HepG2 (cell line): ENCODE results near the gene TAS2R38. TPM values are rescaled to one million over a fixed set of nuclear protein-coding genes. Genes with fewer than 3 reads are reported as not detected.

Source experiments
- ATAC-seq: fragments of 200-7000 bp; cut with Tn5 transposase; 3 replicates; pipeline ENCODE4 v1.9.1; 2020; ENCODE audit warnings: mild to moderate bottlenecking, moderate library complexity
- BruUV-seq: library from RNA; stranded (reverse); fragments of 400-500 nt; replicated peaks from 2 replicates; lab custom pipeline; 2021; lab: Mats Ljungman, UMichigan
- CTCF ChIA-PET: fragments of 300-600 bp; formaldehyde crosslinking; extraction: SDS; loops from one replicate; lab custom pipeline; 2021; ENCODE audit warnings: low total read pairs, inconsistent platforms, low intra/inter-chr PET ratio; lab: Yijun Ruan, JAX
- POLR2A ChIA-PET: fragments of 350-600 bp; sonication (Branson Sonifier 250); formaldehyde crosslinking; loops from one replicate; lab custom pipeline; 2020; ENCODE audit warnings: antibody characterized with exemption, inconsistent platforms; lab: Yijun Ruan, JAX
- DNase-seq: peaks from one replicate; pipeline ENCODE4 v3.0.0-alpha.2; 2015; ENCODE audit warnings: low spot score
- FAIRE-seq: peaks from 3 replicates; lab custom pipeline; 2011; peaks lifted over from hg19 to GRCh38; lab: Jason Lieb, UNC
- H2AFZ ChIP-seq: one replicate; pipeline ENCODE4 v1.6.1; 2011; ENCODE audit warnings: low read length, inconsistent platforms
- H3K27ac ChIP-seq: fragments of 300-600 bp; 3 replicates; pipeline ENCODE4 v1.8.0; 2011; ENCODE audit warnings: mixed run types, mild to moderate bottlenecking, mixed read lengths, low read length, inconsistent platforms; ENCODE audit not compliant: insufficient read depth; ENCODE audit errors: extremely low read length
- H3K27me3 ChIP-seq, 2 experiments: fragments of 200-600 bp in 1 of 2; 2 replicates in 1 of 2; 3 replicates in 1 of 2; pipeline versions ENCODE4 v1.6.0 to v1.8.0; 2011; ENCODE audit warnings: low read length in 2 of 2, mild to moderate bottlenecking in 2 of 2, moderate library complexity in 2 of 2, inconsistent platforms in 1 of 2; ENCODE audit not compliant: insufficient read depth in 2 of 2, control insufficient read depth in 1 of 2
- H3K36me3 ChIP-seq, 2 experiments: fragments of 200-600 bp in 1 of 2; replicated peaks in 1 of 2; 2 replicates in 1 of 2; 3 replicates in 1 of 2; pipeline versions ENCODE4 v1.5.1 to v1.8.0; 2011; ENCODE audit warnings: low read length in 2 of 2, inconsistent platforms in 1 of 2; ENCODE audit not compliant: insufficient read depth in 2 of 2, control insufficient read depth in 1 of 2
- H3K4me1 ChIP-seq: 2 replicates; pipeline ENCODE4 v1.5.1; 2012; ENCODE audit warnings: low read length, inconsistent platforms; ENCODE audit not compliant: insufficient read depth
- H3K4me2 ChIP-seq: 2 replicates; pipeline ENCODE4 v1.6.0; 2011; ENCODE audit warnings: low read depth, low read length, inconsistent platforms
- H3K4me3 ChIP-seq, 3 experiments: fragments of 200-600 bp in 1 of 3; sonication (generic), shearing (Covaris generic) in 1 of 3; replicated peaks in 1 of 3; 2 replicates each; pipeline ENCODE4 v1.5.1; 2011 to 2016; ENCODE audit warnings: low read length in 3 of 3, inconsistent platforms in 2 of 3, low read depth in 2 of 3, mild to moderate bottlenecking in 2 of 3, control low read depth in 1 of 3, mixed read lengths in 1 of 3; ENCODE audit not compliant: insufficient read depth in 1 of 3
- H3K79me2 ChIP-seq: one replicate; pipeline ENCODE4 v1.6.1; 2011; ENCODE audit warnings: low read length, inconsistent platforms; ENCODE audit not compliant: insufficient read depth
- H3K9ac ChIP-seq: 2 replicates; pipeline ENCODE4 v1.6.0; 2011; ENCODE audit warnings: mild to moderate bottlenecking, low read depth, low read length, inconsistent platforms; ENCODE audit not compliant: insufficient read depth
- H3K9me3 ChIP-seq: 2 replicates; pipeline ENCODE4 v1.5.1; 2012; ENCODE audit warnings: mild to moderate bottlenecking, low read length
- H4K20me1 ChIP-seq: 2 replicates; pipeline ENCODE4 v1.6.0; 2011; ENCODE audit warnings: inconsistent platforms, mild to moderate bottlenecking, low read length, moderate library complexity; ENCODE audit not compliant: insufficient read depth
- ATAD3A ChIP-seq: sonication (generic); formaldehyde crosslinking; IDR thresholded peaks from 2 replicates; pipeline ENCODE4 v1.4.0; 2020; ENCODE audit warnings: missing genetic modification reagents
- ATRX ChIP-seq: sonication (generic); formaldehyde crosslinking; IDR thresholded peaks from 2 replicates; pipeline ENCODE4 v1.4.0; 2020; ENCODE audit warnings: missing genetic modification reagents, borderline replicate concordance
- GMEB1 ChIP-seq: sonication (generic); formaldehyde crosslinking; IDR thresholded peaks from 2 replicates; pipeline ENCODE4 v1.5.1; 2020; ENCODE audit warnings: missing genetic modification reagents, mild to moderate bottlenecking, borderline replicate concordance
- HNRNPH1 ChIP-seq: fragments of 200-400 bp; formaldehyde crosslinking; optimal IDR thresholded peaks from 2 replicates; pipeline ENCODE3; 2017; ENCODE audit warnings: mild to moderate bottlenecking, low read depth, low read length
- MTA1 ChIP-seq: sonication (generic); formaldehyde crosslinking; IDR thresholded peaks from 2 replicates; pipeline ENCODE4 v1.4.0; 2020; ENCODE audit warnings: missing genetic modification reagents, mild to moderate bottlenecking, borderline replicate concordance
- MXD1 ChIP-seq: sonication (generic); formaldehyde crosslinking; IDR thresholded peaks from 2 replicates; pipeline ENCODE4 v1.4.0; 2020; ENCODE audit warnings: mild to moderate bottlenecking, missing genetic modification reagents
- NAIF1 ChIP-seq: sonication (generic); formaldehyde crosslinking; IDR thresholded peaks from 2 replicates; pipeline ENCODE4 v1.5.0; 2020; ENCODE audit warnings: mild to moderate bottlenecking, missing genetic modification reagents, borderline replicate concordance
- SIX4 ChIP-seq: sonication (generic); formaldehyde crosslinking; IDR thresholded peaks from 2 replicates; pipeline ENCODE4 v1.4.0; 2020; ENCODE audit warnings: missing genetic modification reagents
- THRA ChIP-seq: sonication (generic); formaldehyde crosslinking; IDR thresholded peaks from 2 replicates; pipeline ENCODE4 v1.4.0; 2020; ENCODE audit warnings: missing genetic modification reagents, borderline replicate concordance
- ZBTB21 ChIP-seq: sonication (generic); formaldehyde crosslinking; IDR thresholded peaks from 2 replicates; pipeline ENCODE4 v1.4.0; 2020; ENCODE audit warnings: missing genetic modification reagents
- ZNF121 ChIP-seq: sonication (generic); formaldehyde crosslinking; IDR thresholded peaks from 2 replicates; pipeline ENCODE4 v1.5.0; 2020; ENCODE audit warnings: mild to moderate bottlenecking, missing genetic modification reagents
- ZNF451 ChIP-seq: sonication (generic); formaldehyde crosslinking; IDR thresholded peaks from 2 replicates; pipeline ENCODE4 v1.5.0; 2020; ENCODE audit warnings: mild to moderate bottlenecking, missing genetic modification reagents
- WGBS: methylation state at CpG from one replicate; pipeline ENCODE4 v1.1.6; 2017; ENCODE audit warnings: low lambda C conversion rate; 5-methylcytosine and 5-hydroxymethylcytosine counted together
- in situ Hi-C: cut with HindIII; loops from 2 replicates; pipeline ENCODE4 v1.10.0; 2017; ENCODE audit warnings: low pct_unique_long_range_greater_than_20kb; ENCODE audit not compliant: extremely low pct_ligation_motif_present
- intact Hi-C: fragments of 100-400 bp; cut with micrococcal nuclease; formaldehyde crosslinking; loops from one replicate; pipeline ENCODE4 v1.10.0; 2022; ENCODE audit not compliant: unreplicated experiment
- polyA plus RNA-seq, 8 experiments: library from polyadenylated mRNA; depleted of rRNA in 3 of 8; stranded (reverse) in 7 of 8; unstranded in 1 of 8; fragments of >200 nt; fragmentation: Illumina TruSeq in 4 of 8; extraction: Trizol in 4 of 8; gene quantifications; 2 replicates each; pipeline versions ENCODE4 v1.2.1 to v1.2.3, GENCODE V29; 2011 to 2016; ENCODE audit warnings: low read depth in 4 of 8, missing spikeins in 1 of 8, mixed read lengths in 1 of 8; ENCODE audit not compliant: insufficient read depth in 1 of 8
- total RNA-seq, 5 experiments: library from RNA; depleted of rRNA; stranded (reverse); fragments of >200 nt; fragmentation: Illumina TruSeq; extraction: Trizol; gene quantifications; 2 replicates each; pipeline ENCODE4 v1.2.3, GENCODE V29; 2016; ENCODE audit warnings: low read depth in 1 of 5
- TF ChIP-seq, protein P1 (sequence below), 2 experiments: IDR thresholded peaks; 2 replicates each; pipeline ENCODE4 v1.6.1; 2011 to 2012; ENCODE audit warnings: low read length in 2 of 2, borderline replicate concordance in 1 of 2, low read depth in 1 of 2, mild to moderate bottlenecking in 1 of 2, moderate library complexity in 1 of 2
- TF ChIP-seq, protein P2 (sequence below): sonication (generic); formaldehyde crosslinking; IDR thresholded peaks from 2 replicates; pipeline ENCODE4 v1.9.0; 2022; ENCODE audit warnings: missing genetic modification reagents, mild to moderate bottlenecking, borderline replicate concordance

TAS2R38 gene
- total and polyA plus RNA-seq, 2 of the 13 experiments (the other 11 are each of a cell fraction or from before 2014, with no cell fraction given), result not detected

DNA sequence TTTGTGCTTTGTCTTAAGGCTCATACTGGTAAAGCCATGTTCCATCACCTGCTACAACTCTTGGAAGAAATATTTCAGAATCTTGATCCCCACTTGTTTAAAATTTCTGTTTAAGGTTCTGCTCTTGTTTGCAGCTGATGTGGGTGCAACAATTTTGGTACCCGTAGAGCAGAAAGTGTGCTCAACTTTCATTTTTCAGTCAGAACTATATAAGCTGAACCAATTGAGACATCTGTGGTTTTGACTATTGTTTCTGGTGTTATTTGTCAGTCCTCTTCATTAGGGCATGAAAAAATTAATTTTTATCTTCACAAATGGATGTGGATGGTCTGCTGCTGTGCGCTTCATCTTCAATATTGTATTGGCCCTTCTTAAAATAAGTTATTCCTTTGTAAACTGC lies 33.0 kb upstream of the TAS2R38 start:
- Histone ChIP-seq H2AFZ (no peak overlapping the region), H3K9me3 (no peaks in the 10 kb centered on the region), H3K4me2 (no peak overlapping the region), H4K20me1 (no peaks in the 10 kb centered on the region), H3K4me1 (no peaks in the 10 kb centered on the region), H3K79me2 (no peaks in the 10 kb centered on the region), H3K27ac (no peak overlapping the region), H3K27me3 (no peaks in the 10 kb centered on the region), H3K9ac (no peak overlapping the region), H3K36me3 (no peaks in the 10 kb centered on the region), H3K4me3 (no peak overlapping the region)
- 66% methylated on average over 2 of the region's 2 CpGs for WGBS
- intact Hi-C loops, result no loop called here
- DNase-seq, result no peak
- ChIA-PET POLR2A (no interaction called here), CTCF (no interaction called here)
- ATAC-seq, result no peak
- in situ Hi-C loops, result no loop called here
- FAIRE-seq, result no peak
- no TSS peak for BruUV-seq
- TF ChIP-seq, protein P1, sequence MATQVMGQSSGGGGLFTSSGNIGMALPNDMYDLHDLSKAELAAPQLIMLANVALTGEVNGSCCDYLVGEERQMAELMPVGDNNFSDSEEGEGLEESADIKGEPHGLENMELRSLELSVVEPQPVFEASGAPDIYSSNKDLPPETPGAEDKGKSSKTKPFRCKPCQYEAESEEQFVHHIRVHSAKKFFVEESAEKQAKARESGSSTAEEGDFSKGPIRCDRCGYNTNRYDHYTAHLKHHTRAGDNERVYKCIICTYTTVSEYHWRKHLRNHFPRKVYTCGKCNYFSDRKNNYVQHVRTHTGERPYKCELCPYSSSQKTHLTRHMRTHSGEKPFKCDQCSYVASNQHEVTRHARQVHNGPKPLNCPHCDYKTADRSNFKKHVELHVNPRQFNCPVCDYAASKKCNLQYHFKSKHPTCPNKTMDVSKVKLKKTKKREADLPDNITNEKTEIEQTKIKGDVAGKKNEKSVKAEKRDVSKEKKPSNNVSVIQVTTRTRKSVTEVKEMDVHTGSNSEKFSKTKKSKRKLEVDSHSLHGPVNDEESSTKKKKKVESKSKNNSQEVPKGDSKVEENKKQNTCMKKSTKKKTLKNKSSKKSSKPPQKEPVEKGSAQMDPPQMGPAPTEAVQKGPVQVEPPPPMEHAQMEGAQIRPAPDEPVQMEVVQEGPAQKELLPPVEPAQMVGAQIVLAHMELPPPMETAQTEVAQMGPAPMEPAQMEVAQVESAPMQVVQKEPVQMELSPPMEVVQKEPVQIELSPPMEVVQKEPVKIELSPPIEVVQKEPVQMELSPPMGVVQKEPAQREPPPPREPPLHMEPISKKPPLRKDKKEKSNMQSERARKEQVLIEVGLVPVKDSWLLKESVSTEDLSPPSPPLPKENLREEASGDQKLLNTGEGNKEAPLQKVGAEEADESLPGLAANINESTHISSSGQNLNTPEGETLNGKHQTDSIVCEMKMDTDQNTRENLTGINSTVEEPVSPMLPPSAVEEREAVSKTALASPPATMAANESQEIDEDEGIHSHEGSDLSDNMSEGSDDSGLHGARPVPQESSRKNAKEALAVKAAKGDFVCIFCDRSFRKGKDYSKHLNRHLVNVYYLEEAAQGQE (IDR thresholded peaks at IDR 0.05; ENCODE audit: borderline replicate concordance in 1 of 2, low read depth in 1 of 2, low read length in 2 of 2), result no peak
- TF ChIP-seq THRA (no peak), ATRX (CRISPR knock-in tag) (no peak), ZNF121 (CRISPR knock-in tag) (no peak), ZBTB21 (CRISPR knock-in tag) (no peak), SIX4 (CRISPR knock-in tag) (no peak), MXD1 (CRISPR knock-in tag) (no peak), HNRNPH1 (no peak), NAIF1 (CRISPR knock-in tag) (no peak), GMEB1 (CRISPR knock-in tag) (no peak), ATAD3A (CRISPR knock-in tag) (no peak), ZNF451 (CRISPR knock-in tag) (no peak), MTA1 (CRISPR knock-in tag) (no peak)
- TF ChIP-seq, protein P2, sequence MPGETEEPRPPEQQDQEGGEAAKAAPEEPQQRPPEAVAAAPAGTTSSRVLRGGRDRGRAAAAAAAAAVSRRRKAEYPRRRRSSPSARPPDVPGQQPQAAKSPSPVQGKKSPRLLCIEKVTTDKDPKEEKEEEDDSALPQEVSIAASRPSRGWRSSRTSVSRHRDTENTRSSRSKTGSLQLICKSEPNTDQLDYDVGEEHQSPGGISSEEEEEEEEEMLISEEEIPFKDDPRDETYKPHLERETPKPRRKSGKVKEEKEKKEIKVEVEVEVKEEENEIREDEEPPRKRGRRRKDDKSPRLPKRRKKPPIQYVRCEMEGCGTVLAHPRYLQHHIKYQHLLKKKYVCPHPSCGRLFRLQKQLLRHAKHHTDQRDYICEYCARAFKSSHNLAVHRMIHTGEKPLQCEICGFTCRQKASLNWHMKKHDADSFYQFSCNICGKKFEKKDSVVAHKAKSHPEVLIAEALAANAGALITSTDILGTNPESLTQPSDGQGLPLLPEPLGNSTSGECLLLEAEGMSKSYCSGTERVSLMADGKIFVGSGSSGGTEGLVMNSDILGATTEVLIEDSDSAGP (CRISPR knock-in tag), result no peak
